Activated effector memory CD4-positive, alpha-beta T cell treated with Interleukin-2 at 50 U/mL for 16 hours (primary cell): ENCODE measurements around the gene TRPM8.

Experiments
- DNase-seq: peaks from one replicate; pipeline ENCODE4 v3.0.0-alpha.2; 2020

The TRPM8 gene

GRCh38 chr2:233976690-233977294, 59.6 kb downstream of the TRPM8 start:
- no peak for DNase-seq

GRCh38 chr2:233977296-233977837, 60.2 kb downstream of the TRPM8 start:
- no peak for DNase-seq

DNA sequence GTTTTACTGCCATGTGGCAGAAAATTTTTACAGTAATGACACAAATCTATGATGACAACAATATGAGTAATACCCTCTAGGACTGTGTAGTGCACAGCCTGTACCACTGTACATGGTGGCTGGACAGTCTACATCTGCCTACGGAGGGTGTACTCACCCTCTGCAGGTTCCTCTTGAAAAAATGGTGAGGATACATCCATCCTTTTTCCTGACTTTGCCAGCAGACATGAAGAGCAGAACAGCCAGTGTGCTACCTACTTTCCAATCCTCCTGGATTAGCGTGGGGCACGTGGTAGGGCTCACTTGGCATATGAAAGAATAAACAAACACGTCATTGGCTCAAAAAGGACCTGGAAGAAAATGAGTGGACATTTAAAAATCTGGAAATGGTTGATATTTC, 62.6 kb downstream of the TRPM8 start:
- DNase-seq: no peak

GRCh38 chr2:233980955-233981561, 63.9 kb downstream of the TRPM8 start:
- no peak for DNase-seq

DNA sequence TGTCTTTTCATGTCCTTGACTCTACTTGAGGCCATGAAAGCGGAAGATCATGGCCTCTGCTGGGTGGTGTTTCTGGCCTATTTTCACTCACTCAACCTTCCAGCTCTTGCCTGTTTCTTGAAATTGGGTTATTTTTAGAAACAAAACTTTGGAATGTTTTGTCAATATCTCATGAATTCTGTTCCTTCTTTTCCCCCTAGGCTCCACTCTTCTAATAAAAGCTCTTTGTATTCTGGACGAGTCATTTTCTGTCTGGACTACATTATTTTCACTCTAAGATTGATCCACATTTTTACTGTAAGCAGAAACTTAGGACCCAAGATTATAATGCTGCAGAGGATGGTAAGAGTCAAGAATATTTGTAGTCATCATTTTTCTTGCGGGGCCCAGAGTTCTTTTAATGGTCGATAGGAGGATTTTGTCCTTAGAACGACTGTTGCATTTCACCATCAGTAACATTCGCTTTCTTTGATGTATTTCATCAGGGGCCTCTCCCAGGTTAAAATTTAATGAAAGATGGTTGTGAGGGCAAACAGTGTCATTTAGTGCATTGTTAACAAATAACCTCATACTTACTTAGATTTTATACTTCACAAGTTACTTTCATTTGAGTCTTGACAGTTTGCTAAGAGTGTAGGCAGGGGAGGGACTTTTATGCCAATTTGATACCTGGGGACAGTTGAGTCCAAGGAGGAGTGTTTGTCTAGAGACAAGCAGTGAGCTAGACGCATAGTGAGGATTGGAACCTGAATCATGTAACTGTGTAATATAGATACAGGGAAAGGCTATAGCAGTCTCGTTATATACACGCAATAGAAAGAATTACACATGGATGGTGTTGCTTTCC, 64.6 kb downstream of the TRPM8 start:
- no peak for DNase-seq

GRCh38 chr2:233982421-233983121, 65.4 kb downstream of the TRPM8 start:
- DNase-seq: no peak

DNA sequence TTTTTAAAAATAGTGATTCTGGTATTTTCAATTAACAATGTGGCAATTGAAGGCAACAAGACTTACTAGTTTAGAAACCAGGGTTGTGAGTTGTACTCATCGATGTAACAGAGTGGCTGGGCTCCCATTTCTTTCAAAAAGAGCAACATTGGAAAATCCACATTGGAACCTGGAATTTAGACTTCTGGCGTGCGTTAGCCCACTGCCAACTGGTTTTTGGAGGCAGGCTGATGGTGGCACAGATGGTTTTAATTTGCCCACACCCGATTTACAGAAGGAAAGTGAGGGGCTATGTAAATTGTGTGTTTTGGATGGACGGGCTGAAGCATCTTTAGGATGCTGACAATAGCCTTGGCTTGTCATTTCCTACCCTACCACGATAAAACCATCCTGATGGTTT, 66.3 kb downstream of the TRPM8 start:
- DNase-seq: no peak

GRCh38 chr2:233988581-233988980, 71.4 kb downstream of the TRPM8 start:
- DNase-seq: no peak

GRCh38 chr2:233989221-233989858, 72.2 kb downstream of the TRPM8 start:
- no peak for DNase-seq

DNA sequence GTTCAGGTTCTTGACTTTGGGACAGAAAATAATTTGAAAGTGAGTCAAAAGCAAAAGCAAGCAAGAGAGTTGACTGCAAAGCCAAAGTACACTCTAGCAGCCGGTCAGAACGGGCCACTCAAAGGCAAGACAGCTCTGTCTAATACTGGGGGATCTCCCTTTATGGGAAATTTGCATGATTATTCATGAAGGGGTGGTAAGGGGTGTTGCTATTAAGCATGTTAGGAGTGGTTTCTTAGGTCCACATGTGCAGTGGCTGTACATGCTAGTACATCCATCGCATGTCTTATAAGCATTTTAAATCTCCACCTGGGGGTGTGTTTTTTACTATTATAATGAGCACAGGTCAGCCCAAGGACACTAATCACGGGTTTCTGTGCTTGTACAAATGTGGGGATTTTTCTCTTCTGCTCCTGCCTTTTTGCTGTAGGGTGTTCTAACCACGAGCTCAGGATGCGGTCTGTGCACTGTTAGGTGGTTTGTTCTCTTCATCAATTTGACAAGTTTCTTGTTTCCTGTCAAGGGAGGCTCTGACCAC, 73.2 kb downstream of the TRPM8 start:
- peak; percentile 54 for DNase-seq

- no peak for DNase-seq
Observed at GRCh38 chr2:233991196-233991595, 74.0 kb downstream of the TRPM8 start.

- no peak for DNase-seq
Observed at GRCh38 chr2:233992513-233993217, 75.5 kb downstream of the TRPM8 start.

GRCh38 chr2:233993461-233993860, 76.3 kb downstream of the TRPM8 start:
- no peak for DNase-seq

DNA sequence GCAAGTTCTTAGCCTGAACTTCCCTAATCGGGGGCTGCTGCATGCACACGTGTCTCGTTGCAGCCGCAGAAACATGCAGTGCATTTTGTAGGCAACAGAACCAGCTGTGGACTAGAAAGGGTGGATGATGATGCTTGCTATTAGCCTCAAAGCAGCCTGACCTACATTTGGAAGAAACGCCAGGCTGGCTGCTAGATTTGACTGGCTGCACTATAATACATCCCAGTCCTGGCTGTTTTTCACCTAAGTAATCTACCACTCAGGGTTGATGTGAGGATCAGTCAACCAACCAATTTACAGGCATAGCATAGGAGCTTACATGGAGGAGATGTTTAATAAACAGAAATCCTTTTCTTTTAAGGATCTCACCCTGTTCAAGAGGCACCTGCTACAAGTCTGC, 77.0 kb downstream of the TRPM8 start:
- DNase-seq: no peak

GRCh38 chr2:233996000-233996399, 78.8 kb downstream of the TRPM8 start:
- no peak for DNase-seq

GRCh38 chr2:233996461-233996860, 79.3 kb downstream of the TRPM8 start:
- no peak for DNase-seq

- DNase-seq: no peak
Observed at GRCh38 chr2:233997707-233998106, 80.5 kb downstream of the TRPM8 start.

DNA sequence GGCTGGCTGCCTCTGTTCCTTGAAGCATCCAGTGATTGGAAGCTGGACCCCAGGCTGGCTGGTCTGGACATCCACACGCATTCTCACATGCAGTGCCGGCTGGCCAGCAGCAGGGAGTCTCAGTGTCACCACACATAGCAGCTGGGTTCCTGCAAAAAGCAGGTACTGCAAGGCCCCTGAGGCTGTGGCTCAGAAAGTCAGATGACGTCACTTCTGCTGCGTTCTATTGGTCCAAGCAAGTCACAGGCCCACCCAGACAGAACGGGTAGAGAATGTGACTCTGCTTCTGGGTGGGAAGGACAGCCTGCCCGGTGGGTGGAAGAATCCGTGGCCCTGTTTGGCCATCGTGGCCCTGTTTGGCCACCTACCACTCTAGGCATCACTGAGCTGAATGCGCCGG, 82.0 kb downstream of the TRPM8 start:
- no peak for DNase-seq

- DNase-seq: no peak
Observed at GRCh38 chr2:234001380-234002160, 84.4 kb downstream of the TRPM8 start.

DNA sequence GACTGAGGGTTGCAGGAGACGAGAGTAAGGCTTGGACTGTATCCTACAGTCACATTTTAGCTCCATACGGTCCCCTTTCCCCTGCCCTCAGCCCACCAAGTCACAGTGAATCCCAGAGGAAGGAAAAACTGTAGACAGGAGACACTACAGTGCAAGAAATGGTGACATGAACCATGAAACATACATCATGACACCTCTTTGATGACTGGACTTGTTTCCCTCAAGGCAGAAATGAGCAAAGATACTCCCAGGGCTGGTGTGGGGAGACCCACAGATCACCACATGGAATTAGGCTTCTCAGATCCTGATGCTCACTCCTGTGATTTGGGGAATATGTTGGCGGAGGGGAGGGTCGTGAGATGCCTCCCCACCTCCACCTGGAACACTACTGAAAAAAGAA, 85.1 kb downstream of the TRPM8 start:
- no peak for DNase-seq
